Measurements from ENCODE around the gene ZNF526.
"Not testable (repeated sequence)": the region's sequence is repeated elsewhere in the genome, so short reads cannot be mapped to it uniquely, and the experiment has no call there.

ZNF526 gene

GRCh38 chr19:42246922-42247639 is 27.0 kb downstream of the ZNF526 start:
- DNase-seq, result peak in 1 of 2 donors; percentile 44

GRCh38 chr19:42247640-42248199 is 27.6 kb downstream of the ZNF526 start:
- DNase-seq, result peak in 1 of 2 donors; percentile 34

GRCh38 chr19:42248270-42249148 is 28.4 kb downstream of the ZNF526 start:
- no peak for DNase-seq

GRCh38 chr19:42249149-42249750 is 29.1 kb downstream of the ZNF526 start:
- peak in 1 of 2 donors; percentile 29 for DNase-seq

DNA sequence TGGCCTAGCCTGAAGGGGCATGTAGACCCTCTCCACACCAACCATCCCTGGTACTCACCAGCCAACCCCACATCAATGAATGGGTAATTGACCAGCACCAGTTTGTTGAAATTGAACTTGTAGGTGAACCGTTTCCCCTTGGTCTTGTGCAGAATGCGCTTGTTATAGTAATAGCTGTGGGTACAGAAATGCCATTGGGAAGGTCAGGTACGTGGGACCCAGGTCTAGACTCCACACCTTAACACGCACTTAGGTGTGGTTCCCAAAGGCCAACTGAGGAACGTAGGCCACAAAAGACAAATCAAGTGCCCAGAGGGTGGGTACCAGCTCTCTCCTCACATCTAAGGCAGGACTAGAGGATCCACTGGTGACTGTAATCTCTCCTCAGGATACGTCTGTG is 29.7 kb downstream of the ZNF526 start:
- peak in 1 of 2 donors; percentile 28 for DNase-seq

- DNase-seq, result peak in 1 of 2 donors; percentile 18
Observed at GRCh38 chr19:42250183-42250665, 30.1 kb downstream of the ZNF526 start.

DNA sequence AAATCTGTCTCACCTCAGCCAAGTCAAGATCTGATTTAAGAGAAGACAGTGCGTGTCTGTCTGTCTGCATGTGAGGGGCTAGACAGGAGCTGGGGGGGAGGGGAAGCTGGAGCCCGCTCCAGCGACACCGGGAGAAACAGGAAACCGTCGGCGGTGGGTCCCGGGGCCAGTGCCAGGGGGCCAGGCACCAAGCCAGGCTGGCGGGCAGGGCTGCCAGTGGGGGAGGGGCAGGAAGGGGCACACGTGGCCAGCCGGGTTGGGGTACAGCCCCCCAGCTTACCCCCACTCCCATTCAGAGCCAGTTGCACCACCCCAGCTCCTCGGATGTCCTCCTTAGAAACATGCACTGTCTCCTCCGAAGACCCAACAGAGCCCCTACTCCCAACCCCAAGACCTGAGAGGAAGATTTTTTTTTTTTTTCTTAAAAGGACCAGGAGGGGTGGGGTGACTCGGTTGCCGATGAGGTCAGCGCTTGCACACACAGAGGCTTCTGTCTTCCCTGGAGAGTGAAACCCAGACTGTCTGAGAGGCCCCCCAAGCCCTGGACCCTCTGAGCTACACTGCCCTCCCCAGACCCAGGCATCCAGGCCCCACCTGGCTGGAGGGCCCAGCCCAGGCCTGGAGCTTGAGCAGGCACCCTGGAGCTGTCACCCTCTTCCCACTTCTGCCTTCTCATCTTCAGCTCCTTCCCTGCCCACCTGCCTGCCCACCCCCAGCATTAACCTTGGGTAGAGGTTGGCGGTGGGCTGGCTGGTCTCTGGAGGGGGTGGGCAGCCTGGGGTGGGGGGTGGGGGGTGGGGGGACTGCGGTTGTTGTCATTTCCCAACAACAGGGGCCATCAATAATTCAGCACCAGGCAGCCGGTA is 30.8 kb downstream of the ZNF526 start:
- DNase-seq, result peak in 1 of 2 donors; percentile 30

DNA sequence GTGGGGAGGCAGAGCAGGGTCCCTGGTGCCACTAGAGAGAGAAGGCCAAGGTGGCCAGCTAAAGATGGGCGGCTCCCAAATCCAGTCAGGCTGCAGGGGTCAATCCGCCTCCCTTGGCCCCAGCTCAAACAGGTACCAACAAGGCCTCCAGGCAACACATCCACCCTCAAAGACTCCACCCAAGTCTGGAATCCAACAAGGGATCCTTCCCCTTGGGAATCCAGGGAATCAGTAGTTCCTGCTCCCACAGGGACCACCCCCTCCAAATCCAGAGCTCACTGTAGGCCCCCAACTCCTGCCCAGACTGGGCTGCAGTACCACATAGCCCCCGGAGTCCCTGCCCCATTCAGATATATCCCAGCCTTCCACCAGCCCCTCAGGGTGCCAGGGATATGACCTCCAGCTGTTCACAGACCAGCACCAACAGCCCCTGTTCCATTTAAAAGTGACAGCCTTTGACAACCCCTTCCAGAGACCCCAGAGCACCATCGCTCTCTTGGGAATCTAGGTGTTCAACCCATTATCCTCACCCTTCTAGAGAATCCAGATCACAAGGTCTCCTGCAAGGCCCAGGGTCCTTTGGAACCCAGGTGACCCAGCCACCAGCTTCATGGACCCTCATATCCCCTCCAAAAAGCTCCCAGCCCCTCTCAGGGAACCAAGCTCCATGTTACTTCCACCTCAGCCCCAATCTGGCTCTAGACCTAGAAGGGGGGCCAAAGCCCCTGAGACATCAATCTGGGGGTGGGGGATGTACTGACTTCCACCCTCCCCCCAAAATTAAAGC is 31.7 kb downstream of the ZNF526 start:
- DNase-seq, result peak in 1 of 2 donors; percentile 21

GRCh38 chr19:42252365-42253244 is 32.5 kb downstream of the ZNF526 start:
- peak in 1 of 2 donors; percentile 36 for DNase-seq

GRCh38 chr19:42253245-42254088 is 33.4 kb downstream of the ZNF526 start:
- DNase-seq, result peak in 1 of 2 donors; percentile 60

DNA sequence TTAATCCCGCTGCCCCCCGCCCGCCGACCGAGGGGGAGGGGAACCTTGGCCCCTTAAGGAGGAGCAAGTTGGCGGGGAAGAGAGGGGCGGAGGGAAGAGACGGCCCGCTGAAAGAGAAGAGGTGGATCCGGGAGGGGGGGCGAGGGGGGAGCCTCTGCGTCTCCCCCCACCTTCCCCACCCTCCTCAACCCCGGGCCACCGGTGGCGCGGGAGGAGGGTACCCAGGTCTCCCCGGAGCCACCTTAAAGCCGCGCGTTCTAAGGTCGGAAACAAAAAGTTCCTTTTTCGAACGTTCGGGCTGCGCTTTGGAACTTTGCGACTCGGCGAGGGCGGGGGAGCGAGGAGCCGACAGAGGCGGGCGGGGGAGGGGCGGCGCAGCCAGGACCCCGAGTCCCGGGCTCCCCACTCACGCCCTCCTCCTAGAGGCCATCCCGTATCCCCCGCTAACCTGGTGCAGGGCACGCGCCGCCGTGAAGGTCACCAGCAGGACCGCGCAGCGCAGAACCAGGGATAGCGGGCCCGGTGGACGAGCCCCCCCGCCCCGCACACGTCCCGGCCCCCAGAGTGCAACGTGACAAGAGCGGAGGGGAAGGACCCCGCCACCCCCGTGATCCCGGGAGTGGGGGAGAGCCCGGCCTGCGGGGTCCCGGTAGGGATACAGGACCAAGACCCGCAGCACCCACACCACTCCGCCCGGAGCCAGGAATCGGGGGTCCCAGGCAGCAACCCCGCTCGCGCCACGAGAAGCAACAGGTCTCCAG is 34.2 kb downstream of the ZNF526 start:
- DNase-seq, result peak; percentile 75 to 80

DNA sequence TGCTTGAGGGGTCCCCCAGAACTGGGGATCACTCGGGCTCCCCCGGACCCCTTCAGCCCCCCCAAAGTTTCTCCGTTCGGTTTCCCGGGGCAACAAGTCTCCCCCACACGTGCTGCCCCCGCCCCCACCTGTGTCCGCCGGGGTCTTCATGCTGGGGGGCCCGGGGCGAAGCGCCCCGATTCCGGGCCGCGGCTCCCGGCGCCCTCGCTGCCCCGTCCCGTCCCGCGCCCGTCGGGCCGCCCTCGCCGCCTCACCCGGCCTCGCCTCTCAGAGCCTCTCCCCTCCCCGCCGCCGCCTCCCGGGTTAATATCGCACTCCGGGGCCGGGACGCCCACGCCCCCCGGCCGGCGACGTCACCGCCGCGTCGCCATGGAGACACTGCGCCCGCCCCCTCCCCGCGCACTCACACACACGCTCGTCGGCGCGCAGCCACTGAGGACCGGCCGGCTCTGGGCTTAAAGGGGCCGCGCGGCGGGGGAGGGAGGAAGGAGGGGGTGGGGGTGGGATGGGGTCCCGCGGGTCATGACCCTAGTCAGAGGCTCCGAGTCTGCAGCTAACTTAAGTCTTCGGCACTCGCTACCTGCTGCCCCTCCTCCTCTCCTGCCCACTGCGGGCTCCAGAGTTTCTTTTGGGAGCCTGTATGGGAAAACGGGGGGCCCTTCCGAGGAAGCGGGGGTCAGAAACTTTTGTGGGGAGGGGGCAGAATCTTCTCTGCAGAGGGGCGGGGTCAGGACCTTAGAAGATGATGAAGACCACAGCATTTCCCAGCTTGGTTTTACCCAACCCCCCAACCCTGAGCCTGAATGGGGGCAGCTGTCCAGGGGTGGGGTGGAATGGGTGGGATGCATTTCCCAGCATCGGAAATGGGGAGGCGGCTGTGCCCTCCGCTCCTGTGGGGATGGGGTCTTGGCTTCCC is 35.0 kb downstream of the ZNF526 start, which contains the start of gene ERF:
ERF (minus strand) TSS at position 279 of the 916 bp plus-strand sequence; CDS start at position 150, 129 bp downstream.
- DNase-seq, result peak; percentile 94 to 96

DNA sequence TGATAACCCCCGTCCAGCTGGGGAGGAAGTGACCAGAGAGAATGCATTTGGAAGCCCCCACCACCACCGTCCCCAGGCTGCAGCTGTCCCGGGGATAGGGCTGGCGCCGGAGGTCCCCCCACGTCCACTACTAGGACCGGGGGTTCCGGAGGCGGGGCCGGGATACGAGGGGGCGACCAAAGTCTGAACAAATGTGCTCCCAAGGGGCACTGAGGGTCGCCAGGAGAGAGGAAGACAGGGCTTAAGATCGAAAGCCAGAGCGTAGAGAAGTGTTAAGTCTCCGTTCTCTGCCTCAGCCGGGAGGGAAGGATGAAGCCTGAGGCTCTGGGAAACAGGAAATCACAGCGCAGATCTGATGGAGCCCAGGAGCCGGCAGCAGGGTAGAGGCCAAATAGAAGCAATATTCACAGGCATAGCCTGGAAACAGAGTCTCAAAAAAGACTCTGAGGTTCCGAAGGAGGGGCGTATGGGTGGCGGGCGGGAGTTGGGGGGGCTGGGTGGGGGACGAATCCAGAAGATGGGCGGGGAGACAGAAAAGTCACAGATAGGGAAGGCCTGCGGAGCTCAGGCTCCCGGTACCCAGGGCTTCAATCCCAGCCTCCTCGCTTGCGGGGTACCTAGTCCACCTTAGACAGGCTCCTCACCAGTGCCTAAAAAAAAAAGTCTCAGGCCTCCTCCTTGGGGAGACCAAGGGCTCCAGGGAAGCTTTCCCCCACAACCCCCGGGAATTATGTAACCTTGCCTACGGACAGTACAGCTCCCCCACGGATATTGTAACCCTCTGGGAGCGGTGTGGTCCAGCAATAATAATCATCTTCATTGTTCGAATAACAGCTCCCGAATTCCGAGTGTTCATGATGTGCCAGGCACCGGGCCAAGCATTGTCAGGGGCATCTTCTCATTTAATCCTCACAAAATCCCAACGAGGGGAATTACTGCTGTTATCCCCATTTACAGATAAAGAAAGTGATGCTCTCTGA is 35.9 kb downstream of the ZNF526 start:
- DNase-seq, result no peak

DNA sequence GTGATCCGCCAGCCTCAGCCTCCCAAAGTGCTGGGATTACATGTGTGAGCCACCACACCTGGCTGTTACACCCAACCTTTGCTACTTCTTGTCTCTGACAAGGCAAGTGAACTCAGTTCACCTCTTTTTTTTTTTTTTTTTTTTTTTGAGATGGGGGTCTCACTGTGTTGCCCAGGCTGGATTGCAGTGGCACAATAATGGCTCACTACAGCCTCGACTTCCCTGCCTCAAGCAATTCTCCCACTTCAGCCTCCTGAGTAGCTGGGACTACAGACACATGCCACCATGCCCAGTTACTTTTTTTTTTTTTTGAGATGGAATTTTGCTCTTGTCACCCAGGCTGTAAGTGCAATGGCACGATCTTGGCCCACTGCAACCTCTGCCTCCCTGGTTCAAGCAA is 37.7 kb downstream of the ZNF526 start:
- DNase-seq, result not testable (repeated sequence)

DNA sequence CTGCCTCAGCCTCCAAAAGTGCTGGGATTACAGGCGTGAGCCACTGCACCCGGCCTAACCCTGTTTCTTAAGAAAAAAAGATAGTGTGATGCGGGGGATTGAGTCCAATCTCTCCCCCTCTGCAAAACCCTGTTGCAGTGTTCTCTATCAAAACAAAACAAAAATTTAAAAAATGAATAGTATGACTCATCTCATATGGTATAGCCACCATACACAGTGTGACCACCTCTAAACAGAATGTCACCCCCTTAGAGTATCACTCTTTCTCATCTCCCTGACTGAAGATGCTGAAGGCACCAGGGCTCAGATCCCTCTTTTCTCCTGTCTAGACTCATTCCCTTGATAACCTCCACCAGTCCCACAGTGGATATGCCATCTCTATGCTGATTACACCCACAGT is 41.7 kb downstream of the ZNF526 start:
- DNase-seq, result no peak

- not testable (repeated sequence) for DNase-seq
Observed at GRCh38 chr19:42266105-42266504, 46.0 kb downstream of the ZNF526 start.

Measured in CD4-positive, alpha-beta T cell treated with Interferon alpha-2 for 1 hour (primary cell).